Bone marrow (tissue), 2 donors: Measurements from ENCODE around the gene LHX2.

Experiments
- DNase-seq, 2 donors: peaks; one replicate each; lab custom pipeline; 2025; lab: John Stamatoyannopoulos, UW

Gene LHX2

DNA sequence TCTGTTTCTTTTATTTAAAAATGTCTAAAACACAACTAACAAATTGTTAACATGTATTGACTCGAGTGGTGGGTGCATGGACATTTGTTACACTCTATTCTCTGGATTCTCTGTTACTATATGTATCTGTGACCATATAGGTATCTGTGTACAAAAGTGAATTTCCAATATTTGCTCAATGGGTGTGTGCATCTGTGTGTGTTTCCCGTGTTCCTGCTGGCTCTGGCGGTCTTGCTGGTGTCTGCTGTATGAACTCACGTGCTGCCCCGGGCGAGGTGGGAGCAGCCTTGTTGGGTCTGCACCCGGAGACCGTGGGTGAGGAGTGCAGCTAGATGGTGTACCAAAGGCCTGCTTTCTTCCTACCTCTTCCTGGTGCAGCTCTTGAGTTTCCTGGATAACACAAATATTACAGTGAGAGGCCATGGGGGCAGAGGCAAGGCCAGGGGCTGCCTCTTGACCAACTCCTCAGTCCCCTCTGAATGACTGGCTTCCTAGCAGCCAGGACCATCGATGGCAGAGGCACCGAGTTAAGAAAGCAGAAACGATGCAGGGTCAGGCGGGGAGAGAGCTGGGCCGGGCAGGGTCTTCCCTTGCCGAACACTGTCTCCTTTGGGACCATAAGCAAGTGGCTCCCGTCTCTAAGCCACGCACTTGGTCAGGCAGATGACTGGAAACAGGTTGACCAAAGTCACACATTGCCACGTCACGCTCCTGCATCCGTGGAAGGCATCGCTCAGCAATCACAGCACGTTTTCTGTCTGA, 49.5 kb downstream of the LHX2 start:
- no peak for DNase-seq

DNA sequence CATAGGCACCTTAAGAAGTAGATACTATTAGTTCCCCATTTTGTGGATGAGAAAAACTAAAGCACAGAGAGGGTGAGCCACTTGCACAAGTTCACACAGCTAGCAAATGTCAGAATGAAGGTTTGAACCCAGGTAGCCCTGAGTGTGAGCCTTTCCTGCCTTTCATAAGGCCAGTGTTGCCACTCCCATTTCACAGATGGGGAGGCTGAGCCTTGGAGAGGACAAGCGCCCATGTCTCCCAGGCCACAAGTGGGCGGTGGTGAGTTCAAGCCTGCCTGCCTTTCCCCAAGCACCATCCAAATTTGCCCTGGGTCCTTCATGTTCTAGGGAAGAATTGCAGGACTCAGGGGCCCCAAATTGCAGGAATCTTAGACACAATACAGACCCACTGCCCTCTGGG, 50.6 kb downstream of the LHX2 start:
- DNase-seq: no peak

DNA sequence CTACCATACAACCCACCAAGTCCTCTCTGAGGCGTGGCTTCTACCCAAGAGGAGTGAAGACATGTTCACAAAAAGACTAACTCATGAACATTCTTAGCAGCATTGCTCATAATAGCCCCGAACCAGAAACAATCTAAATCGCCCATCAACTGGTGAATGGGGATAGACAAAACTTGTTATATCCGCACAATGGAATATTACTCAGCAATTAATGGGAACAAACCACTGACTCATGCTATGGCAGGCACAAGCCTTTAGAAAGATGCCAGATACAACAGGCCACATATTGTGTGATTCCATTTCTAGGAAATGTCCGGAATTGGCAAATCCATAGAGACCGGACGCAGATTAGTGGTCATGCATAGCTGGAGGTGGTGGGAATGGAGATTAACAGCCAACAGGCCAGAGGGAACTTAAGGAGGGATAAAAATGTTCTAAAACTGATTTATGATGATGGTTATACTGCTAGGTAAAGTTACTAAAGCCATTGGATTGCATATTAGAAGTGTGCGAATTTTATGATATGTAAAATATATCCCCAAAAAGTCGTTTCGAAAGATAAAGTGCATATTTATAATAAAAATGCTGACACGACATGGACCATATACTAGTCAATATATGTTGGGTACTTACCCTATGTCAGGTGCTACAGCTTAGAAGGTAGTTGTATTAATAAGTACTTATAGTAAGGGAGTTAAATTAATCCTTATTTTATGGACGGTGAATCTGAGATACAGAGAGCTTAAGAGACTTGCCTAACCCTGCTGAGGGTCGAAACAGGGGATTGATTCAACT, 55.4 kb downstream of the LHX2 start:
- DNase-seq: no peak

DNA sequence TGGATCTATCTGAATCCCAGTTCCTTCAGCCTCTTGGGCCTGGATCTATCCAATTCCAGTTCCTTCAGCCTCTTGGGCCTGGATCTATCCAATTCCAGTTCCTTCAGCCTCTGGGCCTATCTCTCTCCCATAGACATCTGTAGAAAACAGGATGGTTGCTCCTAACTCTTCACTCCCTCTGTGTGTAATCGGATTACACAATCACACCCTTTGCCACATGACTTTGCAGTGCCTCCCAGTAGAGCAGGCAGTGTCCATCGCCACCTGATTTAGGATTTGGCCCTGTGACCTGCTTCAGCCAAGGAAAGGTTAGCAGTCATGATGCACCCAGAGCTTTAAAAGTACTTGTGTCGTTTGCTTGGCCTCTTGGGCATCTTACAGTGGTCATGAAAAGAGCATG, 56.7 kb downstream of the LHX2 start:
- no peak for DNase-seq

DNA sequence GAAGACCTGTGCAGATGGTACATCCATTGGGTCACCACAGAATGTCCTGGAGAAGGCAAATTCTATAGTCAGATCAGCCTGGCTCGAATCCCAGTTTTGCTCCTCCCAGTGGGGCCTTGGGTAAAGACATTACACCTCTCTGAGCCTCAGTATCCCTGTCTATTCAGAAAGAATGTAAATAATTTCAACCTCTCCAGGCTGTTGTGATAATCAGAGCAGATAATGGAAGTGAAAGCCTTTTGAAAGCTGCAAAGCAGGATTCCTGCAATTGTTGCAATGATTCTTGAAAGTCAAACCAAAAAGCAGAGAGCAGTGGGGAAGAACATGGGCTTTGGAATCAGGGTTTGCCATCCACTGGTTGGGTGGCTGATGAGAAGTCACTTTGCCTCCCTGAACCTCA, 63.2 kb downstream of the LHX2 start:
- DNase-seq: no peak

DNA sequence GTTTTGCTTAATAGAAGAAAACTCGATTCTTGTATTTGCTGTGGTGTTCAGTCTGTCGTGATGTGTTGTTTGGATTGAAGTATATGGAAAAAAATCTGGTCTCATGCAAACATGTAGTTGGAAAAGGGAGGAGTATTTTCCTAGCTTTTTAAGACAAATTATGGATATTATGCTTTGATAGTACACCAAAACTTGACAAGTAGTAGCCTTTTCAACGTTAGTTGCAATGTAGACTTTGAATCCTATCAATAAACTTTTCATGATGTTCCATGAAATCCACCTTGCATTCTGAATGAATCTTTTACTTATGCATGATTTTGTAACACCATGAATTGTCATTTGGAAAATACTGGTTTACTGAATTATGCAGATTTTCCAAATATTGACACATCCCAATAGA, 64.2 kb downstream of the LHX2 start:
- no peak for DNase-seq

DNA sequence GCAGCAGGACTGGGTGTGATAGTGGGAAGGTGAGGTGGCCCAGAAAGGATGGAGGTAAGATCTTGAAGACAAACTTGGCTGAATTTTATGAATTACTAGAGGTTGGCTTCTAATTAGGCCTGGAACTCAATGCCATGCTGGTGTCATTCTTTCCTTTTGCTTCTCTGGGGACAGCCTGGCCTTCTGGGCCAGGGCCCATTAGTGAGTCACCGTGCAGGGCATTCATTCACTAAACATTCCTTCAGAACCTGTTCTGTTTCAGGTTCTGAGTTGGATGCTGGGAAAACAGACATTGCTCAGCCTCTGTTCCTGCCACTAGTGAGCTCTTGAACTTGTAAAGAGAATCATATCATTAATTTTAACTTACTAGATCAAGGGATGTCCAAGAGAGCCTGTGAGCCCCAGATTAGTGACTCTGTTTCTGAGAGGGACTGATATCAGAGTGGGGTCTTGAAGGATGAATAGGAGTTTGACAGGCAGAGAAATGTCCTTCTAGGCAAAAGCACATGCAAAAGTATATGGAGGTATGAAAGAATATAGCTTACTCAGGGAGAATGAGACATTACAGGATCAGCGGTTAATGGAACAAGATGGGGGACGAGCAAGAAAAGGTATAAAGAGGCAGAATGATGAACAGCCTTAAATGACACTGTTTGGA, 66.5 kb downstream of the LHX2 start:
- DNase-seq: no peak

DNA sequence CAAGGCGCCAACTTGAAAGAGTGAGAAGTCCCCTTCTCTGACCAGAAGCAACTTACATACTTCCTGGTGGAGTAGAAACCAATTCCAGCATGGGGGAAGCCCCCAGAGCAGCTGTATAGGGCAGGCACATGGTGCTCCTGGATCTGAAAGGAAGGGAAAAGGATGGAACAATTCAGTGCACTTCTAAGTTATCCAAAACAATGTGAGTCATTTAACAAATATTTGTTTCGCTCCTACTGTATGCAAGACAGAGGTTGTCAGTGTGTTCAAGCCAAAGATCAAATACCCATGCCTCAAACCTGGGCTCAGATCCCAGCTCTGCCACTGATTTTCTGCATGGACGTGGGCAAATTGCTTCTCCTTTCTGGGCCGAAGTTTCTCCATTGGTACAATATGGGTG, 67.1 kb downstream of the LHX2 start:
- no peak for DNase-seq

DNA sequence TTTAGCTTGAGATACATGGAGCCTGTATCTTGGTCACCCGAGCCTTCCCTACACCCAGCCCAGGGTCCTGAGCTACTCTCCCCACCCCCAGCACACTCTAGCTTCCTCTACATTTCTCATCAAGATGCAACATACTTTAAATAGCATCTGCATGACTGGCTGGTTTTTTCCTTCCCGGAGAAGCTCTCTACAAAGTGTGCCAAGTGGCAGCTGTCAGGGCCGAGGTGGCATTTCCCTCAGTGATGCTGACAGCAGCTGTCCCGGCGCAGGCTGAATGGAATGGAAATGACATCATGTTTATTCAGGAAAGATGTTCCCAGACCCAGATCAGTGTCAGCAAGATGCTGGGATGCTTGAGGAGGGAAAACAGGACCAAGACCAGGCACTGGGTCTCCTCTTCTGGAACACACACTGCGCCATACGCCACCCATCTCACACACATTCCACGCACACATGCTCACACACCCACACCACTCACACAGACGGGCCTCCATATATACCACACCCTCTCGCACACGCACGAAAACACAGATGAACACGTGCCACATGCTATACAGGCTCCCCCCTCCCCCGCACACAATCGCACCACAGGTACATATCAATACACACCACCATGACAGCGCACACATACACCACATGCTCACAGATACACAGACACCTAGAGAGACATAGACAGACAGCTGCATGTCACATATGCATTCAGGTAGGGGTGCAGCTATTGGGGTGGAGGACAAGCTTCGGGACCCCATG, 67.8 kb downstream of the LHX2 start:
- DNase-seq: no peak

DNA sequence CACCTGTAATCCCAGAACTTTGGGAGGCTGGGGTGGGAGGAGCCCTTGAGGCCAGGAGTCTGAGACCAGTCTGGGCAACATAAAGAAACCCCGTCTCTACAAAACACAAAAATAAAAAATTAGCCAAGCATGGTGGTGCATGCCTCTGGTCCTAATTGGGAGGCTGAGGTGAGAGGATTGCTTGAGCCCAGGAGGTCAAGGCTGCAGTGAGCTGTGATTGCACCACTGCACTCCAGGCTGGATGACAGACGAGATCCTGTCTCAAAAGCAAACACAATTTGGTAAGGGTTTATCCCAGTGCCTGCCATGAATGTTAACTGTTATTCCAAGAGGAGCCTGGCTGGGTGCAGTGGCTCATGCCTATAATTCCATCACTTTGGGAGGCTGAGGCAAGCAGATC, 71.1 kb downstream of the LHX2 start:
- no peak for DNase-seq
